Mucosa of rectum (tissue), 2 donors: ENCODE data around the gene MYOCOS.
"Not testable (repeated sequence)": the region's sequence is repeated elsewhere in the genome, so short reads cannot be mapped to it uniquely, and the experiment has no call there.

Experiments used
- H3K27ac ChIP-seq, 2 donors: one replicate each; pipeline ENCODE4 v1.7.0; 2013; ENCODE audit warnings: inconsistent platforms in 2 of 2, low read depth in 2 of 2, low read length in 2 of 2
- H3K27me3 ChIP-seq, 2 donors: one replicate each; pipeline ENCODE4 v1.7.0; 2013; ENCODE audit warnings: low read length in 2 of 2; ENCODE audit not compliant: control insufficient read depth in 2 of 2, insufficient read depth in 2 of 2
- H3K36me3 ChIP-seq, 2 donors: one replicate each; pipeline ENCODE4 v1.7.0; 2013; ENCODE audit warnings: low read length in 2 of 2; ENCODE audit not compliant: control insufficient read depth in 2 of 2, insufficient read depth in 2 of 2
- H3K4me1 ChIP-seq, 2 donors: one replicate each; pipeline ENCODE4 v1.7.0; 2013; ENCODE audit warnings: low read length in 2 of 2, mild to moderate bottlenecking in 1 of 2; ENCODE audit not compliant: control insufficient read depth in 2 of 2, insufficient read depth in 2 of 2
- H3K4me3 ChIP-seq, 2 donors: one replicate each; pipeline ENCODE4 v1.7.0; 2013; ENCODE audit warnings: low read length in 2 of 2
- H3K9ac ChIP-seq, 2 donors: one replicate each; pipeline ENCODE4 v1.7.0; 2013; ENCODE audit warnings: low read length in 2 of 2, low read depth in 1 of 2, mild to moderate bottlenecking in 1 of 2
- H3K9me3 ChIP-seq, 2 donors: one replicate each; pipeline ENCODE4 v1.7.0; 2013; ENCODE audit warnings: low read length in 2 of 2; ENCODE audit not compliant: control insufficient read depth in 2 of 2
- donor health status: healthy.
- donor health status: Normal muscosa, but diverticular disease.

Gene MYOCOS

GRCh38 chr1:171654942-171655745 lies 33.1 kb downstream of the MYOCOS start:
- no peaks in the 10 kb centered on the region for H3K36me3 ChIP-seq
- no peak overlapping the region for H3K4me3 ChIP-seq
- H3K4me1 ChIP-seq: peaks cover 0 to 6% of the 10 kb centered on the region in 2 donors
- H3K27me3 ChIP-seq: peaks cover 0 to 1% of the 10 kb centered on the region in 2 donors
- H3K27ac ChIP-seq: peak overlapping the region; percentile 35 to 52
- no peaks in the 10 kb centered on the region for H3K9me3 ChIP-seq
- H3K9ac ChIP-seq: no peak overlapping the region

DNA sequence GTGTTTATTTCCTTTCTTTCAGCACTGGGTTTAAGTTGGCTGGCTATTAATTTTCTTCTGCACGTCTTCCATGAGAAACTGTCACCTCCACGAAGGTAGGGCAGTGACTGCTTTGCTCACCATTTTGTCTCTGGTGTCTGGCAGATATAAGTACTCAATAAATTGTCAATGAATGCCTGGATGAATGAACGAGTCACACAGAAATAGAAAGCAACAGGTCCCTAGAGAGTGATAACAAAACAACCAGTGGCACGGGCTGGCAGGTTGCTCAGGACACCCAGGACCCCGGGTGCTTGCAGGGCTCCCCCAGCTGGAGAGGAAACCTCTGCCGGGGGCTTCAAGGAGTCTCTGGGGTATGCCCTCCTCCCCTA lies 33.7 kb downstream of the MYOCOS start:
- H3K4me3 ChIP-seq: no peak overlapping the region
- no peaks in the 10 kb centered on the region for H3K36me3 ChIP-seq
- H3K4me1 ChIP-seq: peaks cover 0 to 6% of the 10 kb centered on the region in 2 donors
- peak overlapping the region in 1 of 2 donors; percentile 35 for H3K27ac ChIP-seq
- H3K27me3 ChIP-seq: no peaks in the 10 kb centered on the region
- no peaks in the 10 kb centered on the region for H3K9me3 ChIP-seq
- H3K9ac ChIP-seq: no peak overlapping the region

DNA sequence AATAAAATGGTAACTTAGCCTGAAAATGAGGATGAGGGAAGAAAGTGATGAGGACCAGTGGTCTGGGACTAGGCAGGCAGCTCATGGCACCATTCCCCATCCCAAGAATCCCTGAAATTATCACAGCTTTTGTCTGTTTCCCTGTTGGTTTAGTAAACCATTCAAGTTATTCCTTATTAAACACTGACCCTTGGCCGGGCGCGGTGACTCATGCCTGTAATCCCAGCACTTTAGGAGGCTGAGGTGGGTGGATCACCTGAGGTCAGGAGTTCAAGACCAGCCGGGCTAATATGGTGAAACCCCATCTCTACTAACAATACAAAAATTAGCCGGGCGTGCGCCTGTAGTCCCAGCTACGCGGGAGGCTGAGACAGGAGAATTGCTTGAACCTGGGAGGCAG lies 34.2 kb downstream of the MYOCOS start:
- H3K4me3 ChIP-seq, H3K27me3 ChIP-seq, H3K27ac ChIP-seq, H3K4me1 ChIP-seq, H3K36me3 ChIP-seq, H3K9me3 ChIP-seq, H3K9ac ChIP-seq: not testable (repeated sequence)

GRCh38 chr1:171661076-171661650 lies 39.1 kb downstream of the MYOCOS start:
- no peak overlapping the region for H3K9ac ChIP-seq
- H3K4me3 ChIP-seq: no peak overlapping the region
- no peaks in the 10 kb centered on the region for H3K27me3 ChIP-seq

GRCh38 chr1:171663036-171663853 lies 41.2 kb downstream of the MYOCOS start:
- H3K36me3 ChIP-seq: no peaks in the 10 kb centered on the region
- no peak overlapping the region for H3K9ac ChIP-seq
- no peak overlapping the region for H3K4me3 ChIP-seq
- H3K27ac ChIP-seq: no peak overlapping the region
- no peaks in the 10 kb centered on the region for H3K9me3 ChIP-seq
- no peaks in the 10 kb centered on the region for H3K27me3 ChIP-seq
- no peaks in the 10 kb centered on the region for H3K4me1 ChIP-seq

More at GRCh38 chr1:171661076-171661650, 39.1 kb downstream of the MYOCOS start:
- no peaks in the 10 kb centered on the region for H3K36me3 ChIP-seq
- no peak overlapping the region for H3K27ac ChIP-seq
- H3K4me1 ChIP-seq: no peaks in the 10 kb centered on the region
- H3K9me3 ChIP-seq: no peaks in the 10 kb centered on the region

DNA sequence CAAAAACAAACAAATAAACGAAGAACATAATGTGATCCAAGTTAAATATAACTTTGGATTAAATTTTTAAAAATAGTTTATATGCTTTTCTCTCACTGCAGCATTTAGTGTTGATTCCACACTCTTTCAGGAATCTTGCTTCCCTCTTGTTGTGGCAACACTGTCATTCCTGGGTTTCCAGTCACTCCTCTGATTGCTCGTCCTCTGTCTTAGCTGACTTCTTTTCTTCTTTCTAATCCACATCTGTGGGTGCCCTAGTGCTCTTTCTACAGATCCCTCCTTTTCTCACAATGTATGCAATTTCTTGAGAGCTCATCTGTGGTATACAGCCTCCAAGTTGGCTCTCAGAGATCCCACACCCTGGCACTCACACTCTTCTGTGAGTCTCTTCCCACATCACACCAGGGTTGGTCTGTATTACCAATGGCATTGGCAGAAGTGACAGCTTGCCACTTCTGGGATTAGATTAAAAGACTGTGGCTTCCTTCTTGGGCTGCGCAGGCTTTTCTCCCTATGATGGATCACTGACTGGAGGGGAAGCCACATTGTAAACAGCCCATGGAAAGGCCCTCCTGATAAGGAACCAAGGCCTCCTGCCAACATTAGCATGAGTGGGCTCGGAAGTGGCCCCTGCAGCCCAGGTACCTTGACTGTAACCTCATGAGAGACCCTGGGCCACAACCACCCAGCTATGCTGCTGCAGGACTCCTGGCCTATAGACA lies 42.0 kb downstream of the MYOCOS start:
- H3K9me3 ChIP-seq: no peaks in the 10 kb centered on the region
- H3K4me3 ChIP-seq: no peak overlapping the region
- no peaks in the 10 kb centered on the region for H3K36me3 ChIP-seq
- no peaks in the 10 kb centered on the region for H3K27me3 ChIP-seq
- H3K9ac ChIP-seq: no peak overlapping the region
- H3K27ac ChIP-seq: no peak overlapping the region
- no peaks in the 10 kb centered on the region for H3K4me1 ChIP-seq

- Histone ChIP-seq H3K9me3 (no peaks in the 10 kb centered on the region), H3K27me3 (no peaks in the 10 kb centered on the region), H3K4me1 (no peaks in the 10 kb centered on the region), H3K27ac (no peak overlapping the region), H3K9ac (no peak overlapping the region), H3K36me3 (no peaks in the 10 kb centered on the region), H3K4me3 (no peak overlapping the region)
Observed at GRCh38 chr1:171664976-171665375, 42.9 kb downstream of the MYOCOS start.

GRCh38 chr1:171666114-171666769 lies 44.2 kb downstream of the MYOCOS start:
- Histone ChIP-seq H3K27me3 (no peaks in the 10 kb centered on the region), H3K9ac (no peak overlapping the region), H3K36me3 (no peaks in the 10 kb centered on the region), H3K9me3 (no peaks in the 10 kb centered on the region), H3K4me1 (no peaks in the 10 kb centered on the region), H3K27ac (no peak overlapping the region), H3K4me3 (no peak overlapping the region)

DNA sequence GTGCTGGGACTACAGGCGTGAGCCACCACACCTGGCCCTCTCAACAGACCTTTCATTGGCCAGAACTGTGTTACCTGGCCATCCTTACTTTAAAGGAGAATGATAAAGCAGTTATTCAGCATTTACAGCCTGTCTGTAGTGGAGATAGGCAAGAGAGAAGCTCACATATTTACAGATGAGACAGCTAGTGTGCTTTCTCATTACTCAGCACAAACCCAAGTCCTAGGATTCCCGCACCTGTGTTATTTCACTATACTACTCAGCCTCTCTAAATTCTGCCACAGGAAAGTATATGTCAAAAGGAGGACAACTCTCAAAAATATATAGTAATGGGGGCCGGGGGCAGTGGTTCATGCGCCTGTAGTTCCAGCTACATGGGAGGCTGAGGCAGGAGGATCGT lies 46.3 kb downstream of the MYOCOS start:
- H3K4me1 ChIP-seq: no peaks in the 10 kb centered on the region
- no peaks in the 10 kb centered on the region for H3K9me3 ChIP-seq
- H3K36me3 ChIP-seq: no peaks in the 10 kb centered on the region
- no peak overlapping the region for H3K9ac ChIP-seq
- no peaks in the 10 kb centered on the region for H3K27me3 ChIP-seq
- H3K27ac ChIP-seq: no peak overlapping the region
- no peak overlapping the region for H3K4me3 ChIP-seq
